ENCODE results near the gene FBLN2.

Gene FBLN2

DNA sequence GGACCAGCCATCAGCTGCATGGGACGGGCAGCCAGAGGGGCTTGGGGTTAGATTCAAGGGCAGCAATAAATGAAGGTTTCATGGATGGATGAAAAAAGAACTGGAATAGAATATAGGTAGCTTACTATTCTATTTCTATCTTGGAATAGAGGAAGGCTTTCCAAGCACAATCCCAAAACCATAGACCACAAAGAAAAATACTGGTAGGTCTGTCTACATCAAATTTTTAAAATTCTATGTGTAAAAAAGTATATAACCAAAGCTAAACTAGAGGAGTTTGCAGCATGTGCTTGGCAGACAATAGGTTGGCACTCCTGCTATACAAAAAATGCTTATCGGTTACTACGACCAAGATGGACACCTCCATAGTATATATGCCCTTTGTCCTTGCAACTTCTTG, 7.2 kb upstream of the FBLN2 start:
- H3K36me3 ChIP-seq (ENCODE audit: insufficient read depth, low read length): no peaks in the 10 kb centered on the region
- H2AFZ ChIP-seq (ENCODE audit: low read depth, low read length): no peak overlapping the region
- H3K4me3 ChIP-seq (ENCODE audit: low read depth in 1 of 2, low read length in 2 of 2): no peak overlapping the region
- DNase-seq (no peak), ATAC-seq (ENCODE audit: insufficient read depth, low read depth) (no peak)
- no peak for TF ChIP-seq EZH2 (IDR thresholded peaks at IDR 0.05; ENCODE audit: borderline replicate concordance, low read depth, low read length, severe bottlenecking)
- TF ChIP-seq, protein P1, sequence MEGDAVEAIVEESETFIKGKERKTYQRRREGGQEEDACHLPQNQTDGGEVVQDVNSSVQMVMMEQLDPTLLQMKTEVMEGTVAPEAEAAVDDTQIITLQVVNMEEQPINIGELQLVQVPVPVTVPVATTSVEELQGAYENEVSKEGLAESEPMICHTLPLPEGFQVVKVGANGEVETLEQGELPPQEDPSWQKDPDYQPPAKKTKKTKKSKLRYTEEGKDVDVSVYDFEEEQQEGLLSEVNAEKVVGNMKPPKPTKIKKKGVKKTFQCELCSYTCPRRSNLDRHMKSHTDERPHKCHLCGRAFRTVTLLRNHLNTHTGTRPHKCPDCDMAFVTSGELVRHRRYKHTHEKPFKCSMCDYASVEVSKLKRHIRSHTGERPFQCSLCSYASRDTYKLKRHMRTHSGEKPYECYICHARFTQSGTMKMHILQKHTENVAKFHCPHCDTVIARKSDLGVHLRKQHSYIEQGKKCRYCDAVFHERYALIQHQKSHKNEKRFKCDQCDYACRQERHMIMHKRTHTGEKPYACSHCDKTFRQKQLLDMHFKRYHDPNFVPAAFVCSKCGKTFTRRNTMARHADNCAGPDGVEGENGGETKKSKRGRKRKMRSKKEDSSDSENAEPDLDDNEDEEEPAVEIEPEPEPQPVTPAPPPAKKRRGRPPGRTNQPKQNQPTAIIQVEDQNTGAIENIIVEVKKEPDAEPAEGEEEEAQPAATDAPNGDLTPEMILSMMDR (IDR thresholded peaks at IDR 0.05; ENCODE audit: borderline replicate concordance, extremely low read depth, low read length, poor library complexity, severe bottlenecking): no peak
- no peaks in the 10 kb centered on the region for H3K79me2 ChIP-seq (ENCODE audit: insufficient read depth, low read length)
- no peak overlapping the region for H3K4me2 ChIP-seq (ENCODE audit: insufficient read depth, low read length)
- no peak overlapping the region for H3K27ac ChIP-seq (ENCODE audit: low read length)
- peaks cover 47% of the 10 kb centered on the region for H3K4me1 ChIP-seq (ENCODE audit: insufficient read depth, low read length)
- H4K20me1 ChIP-seq (ENCODE audit: insufficient read depth, low read length): no peaks in the 10 kb centered on the region
- no peak overlapping the region for H3K9ac ChIP-seq (ENCODE audit: low read depth, low read length)
- no peaks in the 10 kb centered on the region for H3K27me3 ChIP-seq (ENCODE audit: insufficient read depth, low read length, poor library complexity)
- H3K9me3 ChIP-seq (ENCODE audit: insufficient read depth, low read length, severe bottlenecking): peaks cover 5% of the 10 kb centered on the region

DNA sequence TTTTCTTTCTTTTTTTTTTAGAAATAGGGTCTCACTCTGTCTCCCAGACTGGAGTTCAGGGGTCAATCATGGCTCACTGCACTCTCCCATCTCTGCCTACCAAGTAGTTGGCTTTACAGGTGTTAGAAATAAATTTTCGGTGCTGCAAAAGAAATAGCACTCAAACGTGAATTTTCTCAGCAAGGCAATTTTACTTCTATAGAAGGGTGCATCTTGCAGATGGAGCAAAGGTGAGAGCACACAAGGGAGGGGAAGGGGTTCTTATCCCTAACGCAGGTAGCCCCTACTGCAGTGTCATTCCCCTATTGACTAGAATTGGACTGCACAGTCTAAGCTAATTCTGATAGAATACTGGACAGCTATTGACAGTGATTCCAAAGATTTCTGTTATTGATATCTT, 6.8 kb upstream of the FBLN2 start:
- peaks cover 5% of the 10 kb centered on the region for H3K9me3 ChIP-seq (ENCODE audit: insufficient read depth, low read length, severe bottlenecking)
- H3K4me1 ChIP-seq (ENCODE audit: insufficient read depth, low read length): peaks cover 45% of the 10 kb centered on the region
- ATAC-seq (ENCODE audit: insufficient read depth, low read depth): no peak
- H3K9ac ChIP-seq (ENCODE audit: low read depth, low read length): no peak overlapping the region
- no peaks in the 10 kb centered on the region for H3K79me2 ChIP-seq (ENCODE audit: insufficient read depth, low read length)
- no peak overlapping the region for H3K4me3 ChIP-seq (ENCODE audit: low read depth in 1 of 2, low read length in 2 of 2)
- no peaks in the 10 kb centered on the region for H3K36me3 ChIP-seq (ENCODE audit: insufficient read depth, low read length)
- no peak overlapping the region for H2AFZ ChIP-seq (ENCODE audit: low read depth, low read length)
- H3K27me3 ChIP-seq (ENCODE audit: insufficient read depth, low read length, poor library complexity): no peaks in the 10 kb centered on the region
- no peak for DNase-seq
- H4K20me1 ChIP-seq (ENCODE audit: insufficient read depth, low read length): no peaks in the 10 kb centered on the region
- no peak overlapping the region for H3K4me2 ChIP-seq (ENCODE audit: insufficient read depth, low read length)
- TF ChIP-seq EZH2 (IDR thresholded peaks at IDR 0.05; ENCODE audit: borderline replicate concordance, low read depth, low read length, severe bottlenecking): no peak
- TF ChIP-seq, protein P1 (IDR thresholded peaks at IDR 0.05; ENCODE audit: borderline replicate concordance, extremely low read depth, low read length, poor library complexity, severe bottlenecking): no peak
- no peak overlapping the region for H3K27ac ChIP-seq (ENCODE audit: low read length)

DNA sequence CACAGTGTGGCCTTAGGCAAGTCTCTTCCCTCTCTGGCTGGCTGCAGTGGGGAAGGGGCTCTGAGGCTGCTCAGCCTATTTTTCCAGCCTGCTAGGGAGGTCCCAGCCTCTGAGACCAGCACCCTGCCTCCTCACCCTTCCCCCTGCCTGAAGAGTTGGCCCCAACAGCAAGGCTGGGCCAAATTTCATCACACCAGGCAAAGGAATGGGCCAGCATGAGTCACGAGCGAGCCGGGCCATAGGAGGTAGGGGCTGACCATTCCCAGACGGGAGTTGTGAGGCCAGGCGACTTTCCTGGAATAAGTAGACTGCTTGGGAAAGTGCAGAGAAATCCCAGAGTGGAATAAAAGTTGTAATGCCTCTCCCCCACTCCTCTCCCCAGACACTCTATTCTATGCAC, 5.7 kb upstream of the FBLN2 start:
- Histone ChIP-seq H3K4me2 (ENCODE audit: insufficient read depth, low read length) (no peak overlapping the region), H3K9ac (ENCODE audit: low read depth, low read length) (no peak overlapping the region), H3K79me2 (ENCODE audit: insufficient read depth, low read length) (no peaks in the 10 kb centered on the region), H3K4me3 (ENCODE audit: low read depth in 1 of 2, low read length in 2 of 2) (no peak overlapping the region), H3K27me3 (ENCODE audit: insufficient read depth, low read length, poor library complexity) (no peaks in the 10 kb centered on the region), H2AFZ (ENCODE audit: low read depth, low read length) (no peak overlapping the region), H4K20me1 (ENCODE audit: insufficient read depth, low read length) (no peaks in the 10 kb centered on the region), H3K36me3 (ENCODE audit: insufficient read depth, low read length) (no peaks in the 10 kb centered on the region), H3K4me1 (ENCODE audit: insufficient read depth, low read length) (peaks cover 44% of the 10 kb centered on the region), H3K9me3 (ENCODE audit: insufficient read depth, low read length, severe bottlenecking) (peaks cover 5% of the 10 kb centered on the region), H3K27ac (ENCODE audit: low read length) (peak overlapping the region; percentile 68)
- no peak for DNase-seq
- no peak for ATAC-seq (ENCODE audit: insufficient read depth, low read depth)
- TF ChIP-seq, protein P1 (IDR thresholded peaks at IDR 0.05; ENCODE audit: borderline replicate concordance, extremely low read depth, low read length, poor library complexity, severe bottlenecking): no peak
- TF ChIP-seq EZH2 (IDR thresholded peaks at IDR 0.05; ENCODE audit: borderline replicate concordance, low read depth, low read length, severe bottlenecking): no peak
